Cerebellar cortex (tissue), 1 donor: ENCODE results near the gene MST1R.
"Not testable (repeated sequence)": the region's sequence is repeated elsewhere in the genome, so short reads cannot be mapped to it uniquely, and the experiment has no call there.

Experiments used
- DNase-seq: peaks from one replicate; pipeline ENCODE4 v3.0.0-alpha.2; 2015; ENCODE audit warnings: low spot score

Gene MST1R

GRCh38 chr3:49911611-49912010 is 7.9 kb upstream of the MST1R start:
- no peak for DNase-seq

- no peak for DNase-seq
These were observed 7.4 kb upstream of the MST1R start for GRCh38 chr3:49911124-49911420.

GRCh38 chr3:49910409-49911123 is 6.9 kb upstream of the MST1R start:
- no peak for DNase-seq

- no peak for DNase-seq
These were observed 4.9 kb upstream of the MST1R start for GRCh38 chr3:49908373-49909199.

GRCh38 chr3:49906073-49906743 is 2.5 kb upstream of the MST1R start:
- peak; percentile 63 for DNase-seq

GRCh38 chr3:49904448-49904847 is 775 bp upstream of the MST1R start:
- DNase-seq, result not testable (repeated sequence)

GRCh38 chr3:49902511-49903345 is 945 bp downstream of the MST1R start:
- no peak for DNase-seq

GRCh38 chr3:49901366-49902339 is 2.0 kb downstream of the MST1R start:
- no peak for DNase-seq

- DNase-seq, result no peak
These were observed 3.1 kb downstream of the MST1R start for GRCh38 chr3:49900491-49901153.

- peak; percentile 42 for DNase-seq
These were observed 3.9 kb downstream of the MST1R start for GRCh38 chr3:49899815-49900214.

- DNase-seq, result no peak
These were observed 4.7 kb downstream of the MST1R start for GRCh38 chr3:49898991-49899390.

GRCh38 chr3:49896345-49896744 is 7.3 kb downstream of the MST1R start:
- no peak for DNase-seq

GRCh38 chr3:49895791-49896190 is 7.9 kb downstream of the MST1R start:
- no peak for DNase-seq

- DNase-seq, result no peak
These were observed 14.4 kb downstream of the MST1R start for GRCh38 chr3:49889296-49889695.

- DNase-seq, result no peak
These were observed 16.8 kb downstream of the MST1R start for GRCh38 chr3:49886922-49887265.

GRCh38 chr3:49883998-49884397 is 19.7 kb downstream of the MST1R start:
- no peak for DNase-seq

GRCh38 chr3:49882166-49882565 is 21.5 kb downstream of the MST1R start:
- no peak for DNase-seq

- DNase-seq, result no peak
These were observed 22.9 kb downstream of the MST1R start for GRCh38 chr3:49880581-49881315.

- no peak for DNase-seq
These were observed 24.0 kb downstream of the MST1R start for GRCh38 chr3:49879721-49880120.

GRCh38 chr3:49878686-49879085 is 25.0 kb downstream of the MST1R start:
- DNase-seq, result no peak
